Measurements from ENCODE around the gene OTULINL.

DNA sequence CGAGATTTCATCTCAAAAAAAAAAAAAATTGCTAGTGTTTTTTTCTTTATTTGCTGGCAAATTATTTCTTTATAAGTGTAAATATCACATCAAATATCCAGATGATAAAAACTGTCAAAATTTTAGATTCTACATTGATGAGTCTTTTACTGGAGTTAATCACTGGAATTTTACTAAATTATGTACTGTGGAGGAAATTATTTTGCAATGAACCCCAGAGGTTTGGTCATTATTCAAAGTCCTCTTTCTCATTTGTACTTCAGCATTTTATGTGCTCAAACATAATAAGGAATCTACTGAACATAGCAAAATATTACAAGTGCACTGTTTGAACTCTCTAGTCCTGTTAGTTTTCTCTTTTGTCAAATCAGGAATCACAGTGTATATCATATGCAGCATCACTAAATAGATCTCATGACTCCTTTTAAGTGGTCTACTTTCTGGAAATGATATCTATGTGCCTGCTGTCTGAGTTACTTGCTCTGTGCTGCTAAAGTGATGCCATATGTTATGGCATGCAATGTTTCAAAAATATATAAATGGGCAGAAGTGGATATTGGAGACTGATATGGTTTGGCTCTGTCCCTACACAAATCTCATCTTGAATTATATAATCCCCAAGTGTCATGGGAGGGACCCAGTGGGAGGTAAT lies 18.0 kb downstream of the OTULINL start:
- TF ChIP-seq CTCF (IDR thresholded peaks at IDR 0.05), result no peak
- peak in 1 of 2 experiments; percentile 77; a peak in 1 of 4 replicates for TF ChIP-seq EP300 (IDR thresholded peaks at IDR 0.05; ENCODE audit: borderline replicate concordance in 1 of 2, low read depth in 1 of 2, low read length in 1 of 2)
- TF ChIP-seq RCOR1 (IDR thresholded peaks at IDR 0.05; ENCODE audit: low read length), result peak; percentile 83; the same call in 1 of the 2 replicates
- TF ChIP-seq POLR2AphosphoS5 (IDR thresholded peaks at IDR 0.05; ENCODE audit: low read depth, low read length), result no peak
- no peak for TF ChIP-seq FOXM1 (IDR thresholded peaks at IDR 0.05; ENCODE audit: low read depth)
- no peak for TF ChIP-seq TAF1 (IDR thresholded peaks at IDR 0.05; ENCODE audit: borderline replicate concordance, low read depth, low read length)
- TF ChIP-seq RFX5 (IDR thresholded peaks at IDR 0.05; ENCODE audit: low read length), result no peak
- TF ChIP-seq USF1 (IDR thresholded peaks at IDR 0.05; ENCODE audit: borderline replicate concordance, low read depth), result no peak
- TF ChIP-seq MEF2A (IDR thresholded peaks at IDR 0.05; ENCODE audit: borderline replicate concordance, low read depth), result no peak
- no peak for TF ChIP-seq NRF1 (IDR thresholded peaks at IDR 0.05; ENCODE audit: low read depth, low read length)
- no peak for TF ChIP-seq RAD21 (IDR thresholded peaks at IDR 0.05; ENCODE audit: low read length)
- TF ChIP-seq SMC3 (IDR thresholded peaks at IDR 0.05; ENCODE audit: low read depth, low read length), result no peak
